Parathyroid adenoma (tissue), 2 donors: ENCODE data around the gene MACF1.

Experiments used
- H2AFZ ChIP-seq: fragments of 300-600 bp; sonication (generic); one replicate; pipeline ENCODE4 v1.7.0; 2017; ENCODE audit warnings: antibody characterized with exemption, mild to moderate bottlenecking
- H3K27ac ChIP-seq: fragments of 300-600 bp; sonication (generic); one replicate; pipeline ENCODE4 v1.7.0; 2017
- H3K27me3 ChIP-seq: fragments of 300-600 bp; sonication (generic); one replicate; pipeline ENCODE4 v1.7.0; 2017; ENCODE audit warnings: low read length; ENCODE audit not compliant: control insufficient read depth, insufficient read depth
- H3K36me3 ChIP-seq: fragments of 300-600 bp; sonication (generic); one replicate; pipeline ENCODE4 v1.7.0; 2017; ENCODE audit warnings: low read length; ENCODE audit not compliant: control insufficient read depth, insufficient read depth
- H3K4me1 ChIP-seq: fragments of 300-600 bp; sonication (generic); one replicate; pipeline ENCODE4 v1.7.0; 2017; ENCODE audit warnings: control low read depth
- H3K4me2 ChIP-seq: fragments of 300-600 bp; sonication (generic); one replicate; pipeline ENCODE4 v1.7.0; 2017; ENCODE audit warnings: low read length
- H3K4me3 ChIP-seq: fragments of 300-600 bp; sonication (generic); one replicate; pipeline ENCODE4 v1.7.0; 2017; ENCODE audit warnings: low read depth, low read length
- H3K79me2 ChIP-seq: fragments of 300-600 bp; sonication (generic); one replicate; pipeline ENCODE4 v1.7.0; 2017; ENCODE audit warnings: control low read depth
- H3K9ac ChIP-seq: fragments of 300-600 bp; sonication (generic); one replicate; pipeline ENCODE4 v1.7.0; 2017; ENCODE audit warnings: mild to moderate bottlenecking
- H3K9me3 ChIP-seq: fragments of 300-600 bp; sonication (generic); one replicate; pipeline ENCODE4 v1.7.0; 2017; ENCODE audit warnings: low read length; ENCODE audit not compliant: control insufficient read depth
- TF ChIP-seq, protein P1 (sequence below): fragments of 300-600 bp; sonication (generic); IDR thresholded peaks from one replicate; pipeline ENCODE4 v1.7.0; 2017; ENCODE audit warnings: antibody characterized with exemption, mild to moderate bottlenecking
- donor health status: primary hyperparathyroidism.

MACF1 gene

GRCh38 chr1:39416609-39417008 lies 212.1 kb downstream of the MACF1 start:
- TF ChIP-seq, protein P1, sequence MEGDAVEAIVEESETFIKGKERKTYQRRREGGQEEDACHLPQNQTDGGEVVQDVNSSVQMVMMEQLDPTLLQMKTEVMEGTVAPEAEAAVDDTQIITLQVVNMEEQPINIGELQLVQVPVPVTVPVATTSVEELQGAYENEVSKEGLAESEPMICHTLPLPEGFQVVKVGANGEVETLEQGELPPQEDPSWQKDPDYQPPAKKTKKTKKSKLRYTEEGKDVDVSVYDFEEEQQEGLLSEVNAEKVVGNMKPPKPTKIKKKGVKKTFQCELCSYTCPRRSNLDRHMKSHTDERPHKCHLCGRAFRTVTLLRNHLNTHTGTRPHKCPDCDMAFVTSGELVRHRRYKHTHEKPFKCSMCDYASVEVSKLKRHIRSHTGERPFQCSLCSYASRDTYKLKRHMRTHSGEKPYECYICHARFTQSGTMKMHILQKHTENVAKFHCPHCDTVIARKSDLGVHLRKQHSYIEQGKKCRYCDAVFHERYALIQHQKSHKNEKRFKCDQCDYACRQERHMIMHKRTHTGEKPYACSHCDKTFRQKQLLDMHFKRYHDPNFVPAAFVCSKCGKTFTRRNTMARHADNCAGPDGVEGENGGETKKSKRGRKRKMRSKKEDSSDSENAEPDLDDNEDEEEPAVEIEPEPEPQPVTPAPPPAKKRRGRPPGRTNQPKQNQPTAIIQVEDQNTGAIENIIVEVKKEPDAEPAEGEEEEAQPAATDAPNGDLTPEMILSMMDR: no peak
- Histone ChIP-seq H3K4me3 (no peak overlapping the region), H2AFZ (no peak overlapping the region), H3K9ac (no peak overlapping the region), H3K27ac (no peak overlapping the region), H3K4me2 (no peak overlapping the region), H3K9me3 (no peaks in the 10 kb centered on the region), H3K36me3 (no peaks in the 10 kb centered on the region), H3K79me2 (peaks cover 9% of the 10 kb centered on the region), H3K4me1 (no peaks in the 10 kb centered on the region), H3K27me3 (no peaks in the 10 kb centered on the region)

DNA sequence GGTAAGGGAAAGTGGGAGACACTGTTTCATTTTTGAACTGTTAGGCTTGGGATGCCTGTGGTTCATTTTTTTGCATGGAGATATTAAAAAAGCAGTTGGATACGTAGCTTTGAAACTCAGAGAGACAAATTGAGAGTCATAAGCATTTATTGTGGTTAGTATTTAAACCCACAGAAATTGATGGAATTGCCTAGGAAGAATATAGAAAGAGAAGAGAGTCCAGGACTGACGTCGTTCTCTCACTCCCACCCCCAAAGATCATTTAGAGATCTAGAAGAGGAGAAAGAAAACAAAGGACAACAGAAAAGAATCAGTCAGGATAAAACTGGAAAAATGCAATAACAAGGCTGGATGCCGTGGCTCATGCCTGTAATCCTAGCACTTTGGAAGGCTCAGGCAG lies 213.7 kb downstream of the MACF1 start:
- Histone ChIP-seq H3K27ac (no peak overlapping the region), H3K4me1 (no peaks in the 10 kb centered on the region), H3K27me3 (no peaks in the 10 kb centered on the region), H3K9me3 (no peaks in the 10 kb centered on the region), H3K79me2 (peaks cover 9% of the 10 kb centered on the region), H3K4me3 (no peak overlapping the region), H3K36me3 (no peaks in the 10 kb centered on the region), H2AFZ (no peak overlapping the region), H3K4me2 (no peak overlapping the region), H3K9ac (no peak overlapping the region)
- TF ChIP-seq, protein P1: no peak

- Histone ChIP-seq H3K27ac (no peak overlapping the region), H3K79me2 (peaks cover 6% of the 10 kb centered on the region), H3K9me3 (no peaks in the 10 kb centered on the region), H3K4me1 (no peaks in the 10 kb centered on the region), H2AFZ (no peak overlapping the region), H3K4me3 (no peak overlapping the region), H3K4me2 (no peak overlapping the region), H3K9ac (no peak overlapping the region), H3K36me3 (no peaks in the 10 kb centered on the region), H3K27me3 (no peaks in the 10 kb centered on the region)
- TF ChIP-seq, protein P1: no peak
Measured at GRCh38 chr1:39420493-39420892, 216.0 kb downstream of the MACF1 start.

DNA sequence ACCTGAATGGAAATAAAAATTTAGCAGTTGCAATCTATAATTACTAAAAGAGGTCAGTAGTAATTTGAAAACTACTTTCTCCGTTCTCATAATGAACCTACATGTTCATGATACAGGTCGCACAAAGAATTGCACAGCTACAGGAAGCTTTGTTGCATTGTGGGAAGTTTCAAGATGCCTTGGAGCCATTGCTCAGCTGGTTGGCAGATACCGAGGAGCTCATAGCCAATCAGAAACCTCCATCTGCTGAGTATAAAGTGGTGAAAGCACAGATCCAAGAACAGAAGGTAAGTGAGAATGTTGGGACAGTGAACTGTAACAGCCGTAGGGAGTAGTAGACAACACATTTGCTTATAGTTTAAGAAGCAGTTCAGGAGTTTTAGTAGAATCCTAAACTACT lies 218.1 kb downstream of the MACF1 start:
- no peak overlapping the region for H3K27ac ChIP-seq
- H3K79me2 ChIP-seq: peaks cover 6% of the 10 kb centered on the region
- H3K27me3 ChIP-seq: no peaks in the 10 kb centered on the region
- no peaks in the 10 kb centered on the region for H3K9me3 ChIP-seq
- no peaks in the 10 kb centered on the region for H3K36me3 ChIP-seq
- H3K4me3 ChIP-seq: no peak overlapping the region
- H3K9ac ChIP-seq: no peak overlapping the region
- H3K4me1 ChIP-seq: no peaks in the 10 kb centered on the region
- no peak overlapping the region for H3K4me2 ChIP-seq
- no peak overlapping the region for H2AFZ ChIP-seq
- TF ChIP-seq, protein P1: no peak

DNA sequence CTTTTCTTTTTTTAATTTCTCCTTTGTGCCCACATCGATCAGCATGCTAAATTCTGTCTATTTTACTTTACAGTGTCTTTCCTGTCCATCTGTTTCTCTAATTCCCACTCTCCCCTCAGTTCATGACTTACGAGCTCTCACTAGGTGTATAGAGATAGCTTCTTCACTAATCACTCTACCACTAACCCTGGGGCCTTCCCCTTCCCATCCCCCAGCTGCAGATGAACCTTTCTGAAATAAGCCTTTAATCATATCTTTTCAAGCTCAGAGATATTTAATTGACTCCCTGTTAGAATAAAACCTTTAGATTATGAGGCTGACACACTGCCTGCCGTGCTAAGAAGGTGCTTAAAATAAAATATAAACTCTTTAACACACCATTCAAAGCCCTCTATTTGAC lies 220.7 kb downstream of the MACF1 start:
- no peaks in the 10 kb centered on the region for H3K4me1 ChIP-seq
- H3K27me3 ChIP-seq: no peaks in the 10 kb centered on the region
- H3K9ac ChIP-seq: no peak overlapping the region
- no peaks in the 10 kb centered on the region for H3K36me3 ChIP-seq
- TF ChIP-seq, protein P1: no peak
- no peaks in the 10 kb centered on the region for H3K9me3 ChIP-seq
- H2AFZ ChIP-seq: no peak overlapping the region
- H3K79me2 ChIP-seq: peaks cover 3% of the 10 kb centered on the region
- no peak overlapping the region for H3K4me2 ChIP-seq
- no peak overlapping the region for H3K27ac ChIP-seq
- no peak overlapping the region for H3K4me3 ChIP-seq
